HG03159 (cell line): ENCODE results near the gene IGLL1.
"Not testable (repeated sequence)": the region's sequence is repeated elsewhere in the genome, so short reads cannot be mapped to it uniquely, and the experiment has no call there.

Experiments
- ATAC-seq: cut with Tn5 transposase; IDR thresholded peaks from one replicate; pipeline ENCODE4 v1.9.1; 2021; ENCODE audit warnings: mild to moderate bottlenecking, moderate library complexity; ENCODE audit not compliant: unreplicated experiment

IGLL1 gene

GRCh38 chr22:23564276-23564675 is 15.8 kb downstream of the IGLL1 start:
- no peak for ATAC-seq

DNA sequence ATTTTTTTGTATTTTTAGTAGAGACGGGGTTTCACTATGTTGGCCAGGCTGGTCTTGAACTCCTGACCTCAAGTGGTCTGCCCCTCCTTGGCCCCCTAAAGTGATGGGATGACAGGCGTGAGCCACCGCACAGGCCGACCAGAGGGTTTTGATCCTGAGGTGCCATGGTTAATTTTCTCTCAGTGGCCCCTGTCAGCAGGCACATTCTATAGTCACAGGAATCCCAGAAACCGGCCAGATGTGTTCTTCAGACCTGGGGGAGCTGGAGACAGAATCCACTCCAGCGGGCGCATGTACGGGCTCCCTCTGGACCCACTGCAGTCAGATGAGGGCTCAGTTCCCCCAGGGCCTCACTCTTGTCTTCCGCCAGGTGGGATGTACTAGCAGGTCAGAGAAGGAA is 17.0 kb downstream of the IGLL1 start:
- ATAC-seq = no peak

DNA sequence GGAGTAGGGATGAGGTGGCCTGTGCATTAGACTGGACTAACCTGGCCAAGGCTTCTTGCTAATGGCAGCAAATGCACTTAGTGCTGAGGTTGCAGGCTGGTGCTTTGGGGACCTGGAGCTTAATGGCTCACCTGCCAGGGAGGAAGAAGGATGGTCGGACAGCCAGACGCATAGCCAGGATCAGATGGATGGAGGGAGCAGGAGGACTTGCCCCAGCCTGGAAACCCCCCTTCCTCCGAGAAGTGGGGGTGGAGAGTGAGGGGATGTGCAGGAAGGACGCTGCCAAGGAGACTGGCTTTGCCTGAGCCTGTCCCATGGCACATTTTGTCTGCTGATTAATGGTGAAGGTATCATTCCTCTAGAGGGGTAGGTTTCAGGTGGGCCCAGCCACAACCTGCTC is 17.9 kb downstream of the IGLL1 start:
- no peak for ATAC-seq

- ATAC-seq = not testable (repeated sequence)
Observed at GRCh38 chr22:23561025-23561510, 19.0 kb downstream of the IGLL1 start.

DNA sequence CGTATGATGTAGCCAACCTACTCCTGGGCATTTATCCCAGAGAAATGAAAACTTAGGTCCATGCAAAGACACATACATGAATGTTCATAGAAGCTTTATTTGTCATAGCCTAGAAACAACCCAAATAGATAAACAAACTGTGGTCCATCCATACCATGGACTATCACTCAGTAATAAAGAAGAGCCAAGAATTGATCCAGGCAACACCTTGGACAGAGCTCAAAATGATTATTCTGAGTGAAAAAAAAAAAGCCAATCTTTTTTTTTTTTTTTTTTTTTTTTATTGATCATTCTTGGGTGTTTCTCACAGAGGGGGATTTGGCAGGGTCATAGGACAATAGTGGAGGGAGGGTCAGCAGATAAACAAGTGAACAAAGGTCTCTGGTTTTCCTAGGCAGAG is 19.9 kb downstream of the IGLL1 start:
- ATAC-seq = not testable (repeated sequence)

DNA sequence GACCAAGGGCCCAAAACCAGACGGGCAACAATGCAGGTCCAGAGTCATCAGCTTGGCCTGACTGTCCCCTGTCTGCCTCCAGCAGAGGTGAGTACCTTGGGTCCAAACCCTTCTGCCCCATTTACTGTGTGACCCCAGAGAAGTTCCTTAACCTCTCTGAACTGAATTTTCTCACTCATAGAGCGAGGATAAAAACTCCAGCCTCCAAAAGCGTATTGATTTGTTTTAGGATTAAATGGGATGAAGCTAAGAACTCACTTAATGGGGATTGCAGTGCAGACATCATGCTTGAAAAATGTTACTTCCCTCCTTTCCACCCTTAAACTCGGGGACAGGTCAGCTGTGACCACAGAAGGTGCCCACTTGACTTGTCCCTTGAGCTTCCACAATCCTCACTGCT is 22.6 kb downstream of the IGLL1 start:
- no peak for ATAC-seq

- no peak for ATAC-seq
Observed at GRCh38 chr22:23557036-23557435, 23.1 kb downstream of the IGLL1 start.

DNA sequence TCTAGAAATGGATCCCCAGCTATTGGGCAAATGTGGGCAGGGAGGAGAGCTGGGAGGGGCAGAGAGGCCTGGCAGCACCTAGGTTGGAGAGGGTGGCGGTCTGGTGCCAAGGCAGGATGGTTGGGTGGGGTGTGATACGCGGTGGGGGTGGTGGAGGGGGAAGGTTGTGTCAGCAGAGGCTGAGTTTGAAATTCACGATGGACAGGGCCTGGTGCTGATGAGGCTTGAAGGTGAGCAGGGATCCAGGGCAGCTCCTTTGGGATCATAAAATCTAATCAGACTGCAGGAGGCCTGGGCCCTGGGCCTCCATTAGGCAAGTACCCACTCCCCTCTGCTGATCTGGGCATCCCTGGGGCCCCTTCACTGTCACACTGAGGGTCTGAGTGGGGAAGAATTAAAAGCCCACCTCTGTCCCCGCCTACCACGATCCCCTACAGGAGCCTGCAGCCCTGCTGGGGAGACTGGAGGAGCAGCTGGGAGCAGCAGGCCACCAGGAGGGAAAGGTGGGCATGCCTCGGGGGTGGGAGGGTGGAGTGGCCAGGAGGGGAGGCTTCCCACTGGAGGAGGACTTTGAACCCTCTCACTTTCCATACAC is 24.0 kb downstream of the IGLL1 start:
- ATAC-seq = no peak

DNA sequence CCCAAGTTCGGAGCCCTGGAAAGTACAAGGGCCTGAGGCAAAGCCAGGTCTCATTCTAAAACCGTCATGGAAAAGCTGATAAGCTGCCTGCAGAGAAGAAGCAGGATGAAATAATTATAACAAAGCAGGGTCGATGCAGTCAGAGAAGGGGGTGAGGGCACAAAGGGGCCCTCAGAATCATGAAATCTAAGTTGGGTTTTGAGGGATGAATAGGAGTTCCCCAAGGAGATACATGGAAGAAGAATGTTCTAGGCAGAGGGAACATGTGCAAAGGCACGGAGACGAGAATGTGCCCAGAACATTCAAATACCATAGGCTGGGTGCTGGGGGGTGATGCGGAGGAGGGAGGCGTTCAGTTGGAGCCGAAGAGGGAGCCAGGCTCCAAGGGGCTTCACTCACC is 25.0 kb downstream of the IGLL1 start:
- ATAC-seq = no peak

DNA sequence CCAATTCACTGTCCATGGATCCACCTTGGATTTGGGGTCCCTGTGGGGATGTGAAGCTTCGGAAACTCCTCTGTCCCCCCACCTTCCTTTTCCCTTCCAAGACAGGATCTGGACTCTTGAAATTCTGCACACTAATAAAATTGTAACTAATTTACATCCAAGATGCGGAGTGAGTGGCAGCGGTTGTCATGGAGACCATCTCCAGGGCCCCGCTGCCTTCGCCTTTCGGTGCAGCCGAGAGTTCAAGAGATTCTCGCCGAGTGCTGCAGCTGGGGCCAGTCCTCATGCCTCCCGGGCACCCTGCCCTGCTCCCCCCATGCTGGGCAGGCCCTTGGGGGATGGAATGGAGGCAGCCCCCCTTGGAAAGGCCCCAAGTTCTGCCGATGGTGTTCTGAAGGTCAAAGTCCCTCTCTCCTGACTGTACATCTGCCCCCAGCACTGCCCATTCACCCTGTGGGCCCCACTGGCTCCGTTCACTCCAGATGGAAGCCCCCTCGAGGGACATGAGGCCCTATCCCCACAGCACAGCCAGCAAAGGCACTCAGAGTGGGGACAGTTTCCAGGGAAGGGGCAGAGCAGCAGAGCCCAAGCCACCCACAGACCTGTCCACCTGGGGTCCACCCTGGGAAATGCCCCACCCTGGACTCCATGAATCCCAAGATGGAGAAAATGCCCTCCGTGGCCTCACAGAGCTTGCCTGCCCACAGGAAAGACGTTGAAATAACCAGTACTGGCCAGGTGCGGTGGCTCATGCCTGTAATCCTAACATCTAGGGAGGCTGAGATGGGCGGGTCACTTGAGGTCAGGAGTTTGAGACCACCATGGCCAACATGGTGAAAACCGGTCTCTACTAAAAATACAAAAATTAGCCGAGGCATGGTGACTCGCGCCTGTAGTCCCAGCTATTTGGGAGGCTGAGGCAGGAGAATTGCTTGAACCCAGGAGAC is 25.9 kb downstream of the IGLL1 start:
- ATAC-seq = no peak

DNA sequence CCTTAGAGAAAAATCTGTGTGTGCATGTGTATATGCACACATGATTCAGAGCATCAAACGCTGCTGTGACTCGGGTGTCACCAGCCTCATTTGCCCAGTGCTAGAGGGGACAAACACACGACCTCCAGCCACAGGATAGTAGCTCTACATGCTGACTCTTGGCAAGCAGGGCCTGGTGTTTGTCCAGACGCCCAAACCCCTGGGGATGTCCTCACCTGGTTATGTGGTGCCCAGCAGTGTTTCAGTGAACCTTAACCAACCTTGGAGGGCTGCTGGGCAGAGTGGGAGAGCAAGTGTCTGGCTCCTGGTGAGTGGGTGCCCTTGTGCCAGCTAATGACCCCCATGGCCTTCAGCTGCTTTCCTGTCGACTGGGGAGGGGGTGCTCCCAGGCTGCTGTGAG is 26.7 kb downstream of the IGLL1 start:
- ATAC-seq = no peak

DNA sequence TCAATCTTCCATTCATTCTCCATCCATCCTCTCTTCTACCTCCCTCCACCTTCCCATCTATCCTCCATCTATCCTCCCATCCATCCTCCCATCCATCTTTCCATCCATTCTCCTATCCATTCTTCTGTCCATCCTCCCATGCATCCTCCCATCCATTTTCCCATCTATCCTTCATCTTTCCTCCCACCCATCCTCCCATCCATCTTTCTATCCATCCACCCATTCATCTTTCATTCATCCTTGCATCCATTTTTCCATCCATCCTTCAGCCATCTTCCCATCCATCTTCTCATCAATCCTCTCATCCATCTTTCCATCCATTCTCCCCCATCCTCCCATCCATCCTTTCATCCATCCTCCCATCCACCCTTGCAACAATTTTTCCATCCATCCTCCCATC is 27.5 kb downstream of the IGLL1 start:
- no peak for ATAC-seq

GRCh38 chr22:23551385-23551784 is 28.7 kb downstream of the IGLL1 start:
- no peak for ATAC-seq

DNA sequence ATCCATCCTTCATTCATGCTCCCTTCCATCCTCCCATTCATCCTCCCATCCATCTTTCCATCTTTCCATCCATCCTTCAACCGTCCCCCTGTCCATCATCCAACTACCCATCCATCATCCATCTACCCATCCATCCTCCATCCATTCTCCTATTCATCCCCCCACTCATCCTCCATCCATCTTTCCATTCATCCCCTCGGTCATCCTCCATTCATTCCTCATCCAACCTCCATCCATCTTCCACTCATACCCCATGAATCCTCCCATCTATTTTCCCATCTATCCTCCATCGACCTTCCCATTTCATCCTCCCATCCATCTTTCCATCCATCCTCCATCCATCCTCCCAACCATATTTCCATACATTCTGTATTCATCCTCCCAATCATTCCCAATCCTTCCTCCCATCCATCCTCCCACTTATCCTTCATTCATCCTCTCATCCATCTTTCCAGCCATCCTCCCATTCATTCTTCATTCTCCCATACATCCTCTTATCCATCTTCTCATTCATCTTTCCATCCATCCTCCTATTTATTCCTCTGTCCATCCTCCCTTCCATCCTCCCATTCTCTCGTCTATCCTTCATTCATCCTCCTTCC is 29.9 kb downstream of the IGLL1 start:
- no peak for ATAC-seq

DNA sequence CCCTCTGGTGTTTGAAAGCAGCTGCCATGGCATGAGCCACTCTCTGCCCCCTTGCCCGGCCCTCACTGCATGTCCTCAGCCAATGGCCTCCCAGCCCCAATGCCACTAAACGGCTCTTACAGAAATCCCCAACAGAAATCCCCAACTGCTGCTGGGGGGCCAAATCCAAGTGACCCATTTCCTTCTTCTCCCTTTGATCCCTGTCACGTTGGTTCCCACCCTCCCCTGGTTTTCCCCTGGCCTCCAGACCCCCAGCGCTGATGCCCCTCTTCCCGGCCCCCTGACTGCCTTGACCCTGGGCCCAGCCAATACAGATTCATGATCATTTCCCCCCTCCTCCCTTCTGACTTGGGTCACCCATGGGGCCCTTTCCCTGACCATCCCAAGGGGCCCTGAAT is 30.9 kb downstream of the IGLL1 start:
- no peak for ATAC-seq

DNA sequence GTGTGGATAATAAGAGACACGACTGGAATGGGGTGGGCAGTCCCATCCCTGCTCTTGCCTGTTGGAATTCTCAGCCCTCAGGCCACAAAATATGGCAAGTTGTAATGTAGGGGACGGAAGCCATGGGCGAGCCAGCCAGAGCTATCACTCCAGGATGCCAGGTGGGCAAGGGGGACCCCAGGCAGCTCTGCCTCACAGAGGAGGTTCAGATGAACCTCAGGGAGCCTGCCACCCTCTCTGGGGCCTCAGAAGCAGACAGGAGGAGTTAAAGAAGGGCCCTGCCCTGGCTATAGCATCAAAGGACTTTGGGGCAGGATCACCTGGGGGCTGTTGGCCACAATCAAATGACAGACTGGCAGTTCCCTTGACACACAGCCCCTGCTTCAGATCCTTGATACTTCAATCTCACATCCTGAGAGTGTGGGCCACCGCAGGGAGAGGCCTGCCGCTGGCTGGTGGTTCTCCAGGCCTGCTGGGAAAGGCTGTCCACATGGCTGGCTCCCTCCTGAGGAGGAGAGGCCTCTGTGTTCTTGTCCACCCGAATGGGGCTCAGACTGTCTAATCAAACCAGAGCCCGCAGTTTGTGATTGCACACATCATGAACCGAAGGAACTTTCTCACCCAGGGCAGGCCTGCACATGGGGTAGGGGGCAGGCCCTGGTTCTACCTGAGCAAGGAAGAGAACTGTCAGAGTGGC is 31.4 kb downstream of the IGLL1 start:
- ATAC-seq = no peak

- no peak for ATAC-seq
Observed at GRCh38 chr22:23547818-23548500, 32.1 kb downstream of the IGLL1 start.

DNA sequence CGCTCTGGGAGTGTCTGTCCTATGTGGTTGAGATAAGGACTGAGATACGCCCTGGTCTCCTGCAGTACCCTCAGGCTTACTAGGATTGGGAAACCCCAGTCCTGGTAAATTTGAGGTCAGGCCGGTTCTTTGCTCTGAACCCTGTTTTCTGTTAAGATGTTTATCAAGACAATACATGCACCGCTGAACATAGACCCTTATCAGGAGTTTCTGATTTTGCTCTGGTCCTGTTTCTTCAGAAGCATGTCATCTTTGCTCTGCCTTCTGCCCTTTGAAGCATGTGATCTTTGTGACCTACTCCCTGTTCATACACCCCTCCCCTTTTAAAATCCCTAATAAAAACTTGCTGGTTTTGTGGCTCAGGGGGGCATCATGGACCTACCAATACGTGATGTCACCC is 32.7 kb downstream of the IGLL1 start:
- not testable (repeated sequence) for ATAC-seq

DNA sequence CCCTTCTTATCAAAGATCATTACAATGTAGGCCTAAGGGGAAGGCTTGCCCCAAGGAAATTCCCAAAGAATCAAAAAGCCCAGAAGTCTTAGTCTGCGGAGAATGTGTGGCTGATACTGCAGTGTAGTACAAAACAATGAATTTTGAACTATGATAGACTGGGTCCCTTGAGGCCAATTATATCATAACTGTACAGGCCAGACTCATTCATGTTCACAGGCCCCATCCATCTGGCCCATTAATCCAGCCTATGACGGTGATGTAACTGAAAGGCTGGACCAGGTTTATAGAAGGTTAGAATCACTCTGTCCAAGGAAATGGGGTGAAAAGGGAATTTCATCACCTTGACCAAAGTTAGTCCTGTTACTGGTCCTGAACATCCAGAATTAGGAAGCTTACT is 35.2 kb downstream of the IGLL1 start:
- no peak for ATAC-seq

- not testable (repeated sequence) for ATAC-seq
Observed at GRCh38 chr22:23543506-23544000, 36.5 kb downstream of the IGLL1 start.
